ENCODE data around the gene PCDHA5. TPM values are rescaled to one million over a fixed set of nuclear protein-coding genes. Genes with fewer than 3 reads are reported as not detected.
"Not testable (repeated sequence)": the region's sequence is repeated elsewhere in the genome, so short reads cannot be mapped to it uniquely, and the experiment has no call there.

Gene PCDHA5
- total and polyA plus RNA-seq, 5 experiments from 2014 or later: not detected

DNA sequence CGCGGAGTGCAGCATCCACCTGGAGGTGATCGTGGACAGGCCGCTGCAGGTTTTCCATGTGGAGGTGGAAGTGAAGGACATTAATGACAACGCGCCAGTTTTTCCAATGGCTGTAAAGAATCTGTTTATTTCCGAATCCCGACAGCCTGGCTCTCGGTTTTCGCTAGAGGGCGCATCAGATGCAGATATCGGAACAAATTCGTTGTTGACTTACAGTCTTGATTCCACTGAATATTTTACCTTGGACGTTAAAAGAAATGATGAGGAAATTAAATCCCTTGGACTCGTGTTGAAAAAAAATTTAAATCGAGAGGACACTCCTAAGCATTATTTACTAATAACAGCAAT lies 19.9 kb upstream of the PCDHA5 start:
- POLR2A ChIA-PET: no interaction called here
- peaks cover 8 to 57% (median 30%) of the 10 kb centered on the region in 3 donors for H3K36me3 Mint-ChIP-seq
- H3K4me1 Mint-ChIP-seq: no peaks in the 10 kb centered on the region
- H3K4me3 Mint-ChIP-seq: no peak overlapping the region
- H3K27ac Mint-ChIP-seq: no peak overlapping the region
- H3K9me3 Mint-ChIP-seq: peaks cover 16 to 76% (median 42%) of the 10 kb centered on the region in 9 donors
- ATAC-seq (no peak), DNase-seq (no peak)
- H3K27me3 Mint-ChIP-seq: peaks cover 22 to 45% (median 24%) of the 10 kb centered on the region in 5 donors

DNA sequence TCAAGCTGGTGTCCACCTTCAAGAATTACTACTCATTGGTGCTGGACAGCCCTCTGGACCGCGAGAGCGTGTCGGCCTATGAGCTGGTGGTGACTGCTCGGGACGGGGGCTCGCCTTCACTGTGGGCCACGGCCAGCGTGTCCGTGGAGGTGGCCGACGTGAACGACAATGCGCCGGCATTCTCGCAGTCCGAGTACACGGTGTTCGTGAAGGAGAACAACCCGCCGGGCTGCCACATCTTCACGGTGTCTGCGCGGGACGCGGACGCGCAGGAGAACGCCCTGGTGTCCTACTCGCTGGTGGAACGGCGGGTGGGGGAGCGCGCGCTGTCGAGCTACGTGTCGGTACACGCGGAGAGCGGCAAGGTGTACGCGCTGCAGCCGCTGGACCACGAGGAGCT lies 19.0 kb upstream of the PCDHA5 start:
- H3K4me3 Mint-ChIP-seq, ATAC-seq, POLR2A ChIA-PET, DNase-seq, H3K4me1 Mint-ChIP-seq, H3K27ac Mint-ChIP-seq: not testable (repeated sequence)
- H3K9me3 Mint-ChIP-seq: peaks cover 16 to 80% (median 43%) of the 10 kb centered on the region in 9 donors
- peaks cover 10 to 60% (median 32%) of the 10 kb centered on the region in 3 donors for H3K36me3 Mint-ChIP-seq
- peaks cover 26 to 49% (median 31%) of the 10 kb centered on the region in 5 donors for H3K27me3 Mint-ChIP-seq

DNA sequence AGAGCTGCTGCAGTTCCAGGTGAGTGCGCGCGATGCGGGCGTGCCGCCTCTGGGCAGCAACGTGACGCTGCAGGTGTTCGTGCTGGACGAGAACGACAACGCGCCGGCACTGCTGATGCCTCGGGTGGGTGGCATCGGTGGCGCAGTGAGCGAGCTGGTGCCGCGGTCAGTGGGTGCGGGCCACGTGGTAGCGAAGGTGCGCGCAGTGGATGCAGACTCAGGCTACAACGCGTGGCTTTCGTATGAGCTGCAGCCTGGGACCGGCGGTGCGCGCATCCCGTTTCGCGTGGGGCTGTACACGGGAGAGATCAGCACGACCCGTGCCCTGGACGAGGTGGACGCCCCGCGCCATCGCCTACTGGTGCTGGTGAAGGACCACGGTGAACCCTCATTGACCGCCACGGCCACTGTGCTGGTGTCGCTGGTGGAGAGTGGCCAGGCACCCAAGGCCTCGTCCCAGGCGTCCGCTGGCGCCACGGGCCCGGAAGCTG lies 18.6 kb upstream of the PCDHA5 start:
- POLR2A ChIA-PET: no interaction called here
- H3K4me1 Mint-ChIP-seq: no peaks in the 10 kb centered on the region
- peaks cover 10 to 62% (median 31%) of the 10 kb centered on the region in 3 donors for H3K36me3 Mint-ChIP-seq
- no peak for DNase-seq
- ATAC-seq: no peak
- peaks cover 25 to 48% (median 34%) of the 10 kb centered on the region in 5 donors for H3K27me3 Mint-ChIP-seq
- H3K27ac Mint-ChIP-seq: no peak overlapping the region
- no peak overlapping the region for H3K4me3 Mint-ChIP-seq
- peaks cover 15 to 82% (median 42%) of the 10 kb centered on the region in 9 donors for H3K9me3 Mint-ChIP-seq

GRCh38 chr5:140806834-140807775 lies 14.3 kb upstream of the PCDHA5 start, which contains the start of gene PCDHA4:
TSS of gene PCDHA4 (plus strand) at chr5:140807068.
- peaks cover 19 to 46% (median 33%) of the 10 kb centered on the region in 5 donors for H3K27me3 Mint-ChIP-seq
- H3K4me3 Mint-ChIP-seq: peak within 1 kb of the TSS in 1 of 10 donors; percentile 12
- peaks cover 17 to 83% (median 44%) of the 10 kb centered on the region in 9 donors for H3K9me3 Mint-ChIP-seq
- DNase-seq (no peak), ATAC-seq (no peak)
- H3K4me1 Mint-ChIP-seq: no peaks in the 10 kb centered on the region
- peaks cover 5 to 53% (median 15%) of the 10 kb centered on the region in 3 donors for H3K36me3 Mint-ChIP-seq
- H3K27ac Mint-ChIP-seq: peak within 1 kb of the TSS in 1 of 10 donors; percentile 34
- POLR2A ChIA-PET: no interaction called here

DNA sequence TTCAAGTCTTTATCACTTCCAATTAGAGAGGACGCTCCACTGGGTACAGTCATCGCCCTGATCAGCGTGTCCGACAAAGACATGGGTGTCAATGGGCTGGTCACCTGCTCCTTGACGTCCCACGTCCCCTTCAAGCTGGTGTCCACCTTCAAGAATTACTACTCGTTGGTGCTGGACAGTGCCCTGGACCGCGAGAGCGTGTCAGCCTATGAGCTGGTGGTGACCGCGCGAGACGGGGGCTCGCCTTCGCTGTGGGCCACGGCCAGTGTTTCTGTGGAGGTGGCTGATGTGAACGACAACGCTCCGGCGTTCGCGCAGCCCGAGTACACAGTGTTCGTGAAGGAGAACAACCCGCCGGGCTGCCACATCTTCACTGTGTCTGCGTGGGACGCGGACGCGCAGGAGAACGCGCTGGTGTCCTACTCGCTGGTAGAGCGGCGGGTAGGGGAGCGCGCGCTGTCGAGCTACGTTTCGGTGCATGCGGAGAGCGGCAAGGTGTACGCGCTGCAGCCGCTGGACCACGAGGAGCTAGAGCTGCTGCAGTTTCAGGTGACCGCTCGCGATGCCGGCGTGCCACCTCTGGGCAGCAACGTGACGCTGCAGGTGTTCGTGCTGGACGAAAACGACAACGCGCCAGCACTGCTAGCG lies 13.0 kb upstream of the PCDHA5 start:
- ATAC-seq, H3K4me1 Mint-ChIP-seq, DNase-seq, POLR2A ChIA-PET, H3K27ac Mint-ChIP-seq: not testable (repeated sequence)
- peaks cover 23 to 57% (median 36%) of the 10 kb centered on the region in 5 donors for H3K27me3 Mint-ChIP-seq
- peak overlapping the region in 1 of 10 donors; percentile 36 for H3K4me3 Mint-ChIP-seq
- peaks cover 5 to 64% (median 14%) of the 10 kb centered on the region in 3 donors for H3K36me3 Mint-ChIP-seq
- H3K9me3 Mint-ChIP-seq: peaks cover 19 to 92% (median 55%) of the 10 kb centered on the region in 9 donors

- POLR2A ChIA-PET: no interaction called here
- H3K9me3 Mint-ChIP-seq: peaks cover 16 to 90% (median 51%) of the 10 kb centered on the region in 9 donors
- H3K4me3 Mint-ChIP-seq: no peak overlapping the region
- H3K36me3 Mint-ChIP-seq: peaks cover 3 to 61% (median 11%) of the 10 kb centered on the region in 3 donors
- DNase-seq: no peak
- ATAC-seq: no peak
- no peaks in the 10 kb centered on the region for H3K4me1 Mint-ChIP-seq
- H3K27ac Mint-ChIP-seq: no peak overlapping the region
- H3K27me3 Mint-ChIP-seq: peaks cover 18 to 52% (median 33%) of the 10 kb centered on the region in 5 donors
Observed at GRCh38 chr5:140808889-140809291, 12.5 kb upstream of the PCDHA5 start.

DNA sequence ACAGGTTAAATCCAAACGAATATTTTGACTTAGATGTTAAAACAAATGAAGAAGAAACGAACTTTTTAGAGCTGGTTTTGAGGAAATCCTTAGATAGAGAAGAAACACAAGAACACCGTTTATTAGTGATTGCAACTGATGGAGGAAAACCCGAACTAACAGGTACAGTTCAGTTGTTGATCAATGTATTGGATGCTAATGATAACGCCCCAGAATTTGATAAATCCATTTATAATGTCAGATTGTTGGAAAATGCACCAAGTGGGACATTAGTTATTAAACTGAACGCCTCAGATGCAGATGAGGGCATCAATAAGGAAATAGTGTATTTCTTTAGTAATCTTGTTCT lies 842 bp downstream of the PCDHA5 start:
- H3K4me1 Mint-ChIP-seq: no peaks in the 10 kb centered on the region
- peaks cover 3 to 37% (median 6%) of the 10 kb centered on the region in 3 donors for H3K36me3 Mint-ChIP-seq
- DNase-seq: no peak
- POLR2A ChIA-PET: no interaction called here
- H3K27ac Mint-ChIP-seq: no peak overlapping the region
- H3K9me3 Mint-ChIP-seq: peaks cover 13 to 55% (median 24%) of the 10 kb centered on the region in 9 donors
- H3K4me3 Mint-ChIP-seq: no peak overlapping the region
- peaks cover 19 to 24% (median 20%) of the 10 kb centered on the region in 5 donors for H3K27me3 Mint-ChIP-seq
- ATAC-seq: no peak

DNA sequence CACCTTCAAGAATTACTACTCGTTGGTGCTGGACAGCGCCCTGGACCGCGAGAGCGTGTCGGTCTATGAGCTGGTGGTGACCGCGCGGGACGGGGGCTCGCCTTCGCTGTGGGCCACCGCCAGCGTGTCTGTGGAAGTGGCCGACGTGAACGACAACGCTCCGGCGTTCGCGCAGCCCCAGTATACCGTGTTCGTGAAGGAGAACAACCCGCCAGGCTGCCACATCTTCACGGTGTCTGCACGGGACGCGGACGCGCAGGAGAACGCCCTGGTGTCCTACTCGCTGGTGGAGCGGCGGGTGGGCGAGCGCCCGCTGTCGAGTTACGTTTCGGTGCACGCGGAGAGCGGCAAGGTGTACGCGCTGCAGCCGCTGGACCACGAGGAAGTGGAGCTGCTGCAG lies 1.6 kb downstream of the PCDHA5 start:
- Mint-ChIP-seq H3K36me3 (peaks cover 7 to 40% (median 13%) of the 10 kb centered on the region in 3 donors), H3K27me3 (peaks cover 18 to 29% (median 26%) of the 10 kb centered on the region in 5 donors), H3K9me3 (peaks cover 16 to 55% (median 24%) of the 10 kb centered on the region in 9 donors)
- ATAC-seq, H3K27ac Mint-ChIP-seq, DNase-seq, H3K4me3 Mint-ChIP-seq, POLR2A ChIA-PET, H3K4me1 Mint-ChIP-seq: not testable (repeated sequence)

GRCh38 chr5:140823475-140823874 lies 2.1 kb downstream of the PCDHA5 start:
- POLR2A ChIA-PET: no interaction called here
- Mint-ChIP-seq H3K27me3 (peaks cover 18 to 31% (median 29%) of the 10 kb centered on the region in 5 donors), H3K36me3 (peaks cover 7 to 39% (median 15%) of the 10 kb centered on the region in 3 donors), H3K4me1 (no peaks in the 10 kb centered on the region), H3K27ac (no peak overlapping the region), H3K9me3 (peaks cover 16 to 55% (median 25%) of the 10 kb centered on the region in 9 donors), H3K4me3 (no peak overlapping the region)
- DNase-seq (no peak), ATAC-seq (no peak)

GRCh38 chr5:140827704-140828361 lies 6.4 kb downstream of the PCDHA5 start, which contains the start of gene PCDHA6:
TSS of gene PCDHA6 (plus strand) at chr5:140827960. CDS start at chr5:140828092, 132 bp downstream.
- DNase-seq (no peak), ATAC-seq (no peak)
- peaks cover 28 to 53% (median 42%) of the 10 kb centered on the region in 5 donors for H3K27me3 Mint-ChIP-seq
- H3K9me3 Mint-ChIP-seq: peaks cover 13 to 69% (median 26%) of the 10 kb centered on the region in 9 donors
- no peak within 1 kb of the TSS for H3K4me3 Mint-ChIP-seq
- H3K4me1 Mint-ChIP-seq: no peaks in the 10 kb centered on the region
- POLR2A ChIA-PET: no interaction called here
- peaks cover 15 to 48% (median 18%) of the 10 kb centered on the region in 3 donors for H3K36me3 Mint-ChIP-seq
- H3K27ac Mint-ChIP-seq: no peak within 1 kb of the TSS

- H3K27me3 Mint-ChIP-seq: peaks cover 32 to 58% (median 46%) of the 10 kb centered on the region in 5 donors
- DNase-seq: no peak
Observed at GRCh38 chr5:140828362-140828737, 6.9 kb downstream of the PCDHA5 start.

More at GRCh38 chr5:140828362-140828737, 6.9 kb downstream of the PCDHA5 start:
- ATAC-seq: no peak
- Mint-ChIP-seq H3K9me3 (peaks cover 13 to 72% (median 30%) of the 10 kb centered on the region in 9 donors), H3K4me3 (no peak overlapping the region), H3K36me3 (peaks cover 17 to 51% (median 21%) of the 10 kb centered on the region in 3 donors), H3K27ac (no peak overlapping the region), H3K4me1 (no peaks in the 10 kb centered on the region)
- POLR2A ChIA-PET: no interaction called here
